Measurements from ENCODE around the gene RCAN1. TPM values are rescaled to one million over a fixed set of nuclear protein-coding genes. Genes with fewer than 3 reads are reported as not detected.

RCAN1 gene
- total RNA-seq, 1 donor from 2014 or later: 17.7 TPM

DNA sequence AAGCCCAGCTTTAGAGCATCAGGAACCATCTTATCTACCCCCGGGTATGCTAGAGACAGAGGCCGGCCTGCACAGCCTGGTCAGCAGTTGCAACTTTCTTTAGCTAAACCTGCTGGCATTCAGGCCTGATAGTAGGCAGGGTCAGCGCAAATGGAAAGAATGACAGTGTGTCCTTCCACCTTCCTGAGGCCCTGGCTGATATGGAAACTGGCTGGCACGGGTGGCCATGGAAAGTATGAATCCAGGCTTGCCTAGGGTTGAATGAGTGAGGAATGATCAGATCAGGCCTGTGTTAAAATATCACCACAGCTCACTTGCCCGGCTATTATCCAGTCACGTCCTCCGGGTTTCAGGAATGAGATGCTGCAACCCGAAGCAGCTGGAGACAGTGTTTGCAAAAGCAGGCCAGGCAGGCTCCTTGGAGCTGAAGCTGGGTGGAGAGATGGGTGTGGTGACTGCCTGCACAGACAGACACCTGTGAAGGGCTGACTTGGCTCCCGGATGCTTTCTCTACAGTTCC, 34.7 kb downstream of the RCAN1 start:
- Mint-ChIP-seq H3K4me3 (ENCODE audit: unreplicated experiment) (no peak overlapping the region), H3K36me3 (ENCODE audit: unreplicated experiment) (no peaks in the 10 kb centered on the region), H3K4me1 (ENCODE audit: low read depth, unreplicated experiment) (peaks cover 12% of the 10 kb centered on the region), H3K27ac (ENCODE audit: unreplicated experiment) (no peak overlapping the region), H3K27me3 (ENCODE audit: unreplicated experiment) (peaks cover 4% of the 10 kb centered on the region), H3K9me3 (ENCODE audit: unreplicated experiment) (peaks cover 9% of the 10 kb centered on the region)
- TF ChIP-seq, protein P1, sequence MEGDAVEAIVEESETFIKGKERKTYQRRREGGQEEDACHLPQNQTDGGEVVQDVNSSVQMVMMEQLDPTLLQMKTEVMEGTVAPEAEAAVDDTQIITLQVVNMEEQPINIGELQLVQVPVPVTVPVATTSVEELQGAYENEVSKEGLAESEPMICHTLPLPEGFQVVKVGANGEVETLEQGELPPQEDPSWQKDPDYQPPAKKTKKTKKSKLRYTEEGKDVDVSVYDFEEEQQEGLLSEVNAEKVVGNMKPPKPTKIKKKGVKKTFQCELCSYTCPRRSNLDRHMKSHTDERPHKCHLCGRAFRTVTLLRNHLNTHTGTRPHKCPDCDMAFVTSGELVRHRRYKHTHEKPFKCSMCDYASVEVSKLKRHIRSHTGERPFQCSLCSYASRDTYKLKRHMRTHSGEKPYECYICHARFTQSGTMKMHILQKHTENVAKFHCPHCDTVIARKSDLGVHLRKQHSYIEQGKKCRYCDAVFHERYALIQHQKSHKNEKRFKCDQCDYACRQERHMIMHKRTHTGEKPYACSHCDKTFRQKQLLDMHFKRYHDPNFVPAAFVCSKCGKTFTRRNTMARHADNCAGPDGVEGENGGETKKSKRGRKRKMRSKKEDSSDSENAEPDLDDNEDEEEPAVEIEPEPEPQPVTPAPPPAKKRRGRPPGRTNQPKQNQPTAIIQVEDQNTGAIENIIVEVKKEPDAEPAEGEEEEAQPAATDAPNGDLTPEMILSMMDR (IDR thresholded peaks at IDR 0.05; ENCODE audit: partially characterized antibody, unreplicated experiment): no peak
- no peak for DNase-seq

DNA sequence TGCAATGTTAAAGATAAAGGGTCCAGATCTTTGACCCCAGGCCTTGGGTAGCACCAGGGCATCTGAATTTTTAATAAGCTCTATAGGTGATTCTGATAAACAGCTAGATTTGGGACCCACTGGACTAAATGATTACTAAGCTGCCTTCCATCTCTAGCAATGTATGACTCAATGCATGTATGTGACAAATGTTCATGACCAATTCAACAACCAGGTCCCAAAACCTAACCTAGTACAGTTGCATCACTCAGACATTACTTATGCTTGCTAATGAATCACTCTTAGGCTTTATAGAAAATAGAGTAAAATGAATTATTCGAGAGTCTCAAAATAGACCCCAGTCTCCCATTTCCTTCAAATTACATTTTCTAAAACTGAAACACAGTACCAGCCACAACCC, 35.5 kb downstream of the RCAN1 start:
- H3K27me3 Mint-ChIP-seq (ENCODE audit: unreplicated experiment): peaks cover 4% of the 10 kb centered on the region

DNA sequence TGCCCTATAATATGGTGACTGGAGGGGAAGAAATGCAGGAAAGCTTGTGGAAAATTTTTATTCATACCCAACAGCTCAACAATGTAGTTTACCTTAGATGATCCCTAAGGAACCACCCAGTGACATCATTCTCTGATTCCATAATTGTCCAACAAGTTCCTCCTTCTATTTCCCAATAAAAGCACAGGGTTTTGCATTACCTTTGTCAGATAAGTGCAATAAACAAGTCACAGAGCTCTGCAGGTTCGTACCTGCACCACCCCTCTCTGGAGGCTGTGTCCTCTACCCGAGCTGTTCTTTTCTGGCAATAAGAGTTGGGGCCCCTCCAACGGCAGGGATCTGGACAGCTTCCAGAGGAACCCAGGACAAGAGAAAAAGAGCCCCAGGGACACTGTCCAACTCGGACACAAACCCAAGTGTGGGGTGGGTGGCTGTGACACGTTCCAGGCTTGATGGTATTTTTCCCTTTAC, 38.8 kb downstream of the RCAN1 start:
- Mint-ChIP-seq H3K27me3 (ENCODE audit: unreplicated experiment) (no peaks in the 10 kb centered on the region), H3K4me3 (ENCODE audit: unreplicated experiment) (no peak overlapping the region), H3K4me1 (ENCODE audit: low read depth, unreplicated experiment) (no peaks in the 10 kb centered on the region), H3K27ac (ENCODE audit: unreplicated experiment) (no peak overlapping the region), H3K36me3 (ENCODE audit: unreplicated experiment) (no peaks in the 10 kb centered on the region), H3K9me3 (ENCODE audit: unreplicated experiment) (no peaks in the 10 kb centered on the region)
- TF ChIP-seq, protein P1 (IDR thresholded peaks at IDR 0.05; ENCODE audit: partially characterized antibody, unreplicated experiment): no peak
- DNase-seq: no peak

More for the DNA sequence above, 35.5 kb downstream of the RCAN1 start:
- Mint-ChIP-seq H3K9me3 (ENCODE audit: unreplicated experiment) (peaks cover 9% of the 10 kb centered on the region), H3K36me3 (ENCODE audit: unreplicated experiment) (no peaks in the 10 kb centered on the region), H3K4me1 (ENCODE audit: low read depth, unreplicated experiment) (peaks cover 12% of the 10 kb centered on the region), H3K4me3 (ENCODE audit: unreplicated experiment) (no peak overlapping the region), H3K27ac (ENCODE audit: unreplicated experiment) (no peak overlapping the region)
- TF ChIP-seq, protein P1 (IDR thresholded peaks at IDR 0.05; ENCODE audit: partially characterized antibody, unreplicated experiment): no peak
- no peak for DNase-seq

DNA sequence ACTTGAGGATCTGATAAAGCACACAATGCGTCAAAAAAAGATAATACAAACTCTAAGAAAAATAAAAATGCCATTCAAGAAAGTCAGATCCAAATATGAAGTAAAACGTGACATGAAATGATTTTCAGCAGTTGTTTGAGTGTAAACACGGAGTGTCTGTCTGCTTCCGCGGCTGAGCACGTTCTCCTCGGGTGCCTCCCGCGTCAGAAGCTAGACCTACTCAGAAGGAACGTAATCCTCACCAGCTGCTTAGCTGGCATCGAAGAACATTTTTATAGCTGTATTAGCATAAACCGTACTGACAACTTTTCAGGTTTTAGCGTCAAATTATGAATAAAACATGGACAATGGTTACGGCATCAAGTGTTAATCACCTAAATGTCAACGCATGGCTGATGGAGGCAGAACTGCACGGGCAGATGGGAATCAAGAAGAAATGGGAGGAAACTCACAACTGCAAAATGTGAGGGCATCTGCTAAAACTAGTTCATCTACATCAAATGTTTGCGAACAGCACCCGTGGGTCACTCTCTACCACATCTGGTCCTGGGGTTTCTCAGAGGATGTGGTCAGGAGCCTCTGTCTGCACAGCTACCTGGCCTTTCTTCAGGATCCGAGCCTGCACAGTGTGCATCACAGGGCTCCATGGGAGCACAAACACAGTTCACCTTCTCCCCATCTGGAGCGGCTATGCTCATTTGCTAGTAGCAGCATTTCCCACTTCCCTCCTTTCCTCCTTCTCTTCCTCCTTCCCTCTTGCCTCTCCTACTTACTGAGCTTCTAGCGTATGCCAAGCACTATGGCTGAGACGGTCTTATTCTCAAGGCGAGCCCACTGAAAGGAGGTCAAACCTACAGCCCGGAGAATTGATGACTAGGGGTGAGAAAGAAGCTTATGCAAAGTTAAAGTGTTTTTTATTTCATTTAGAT, 40.0 kb downstream of the RCAN1 start:
- Mint-ChIP-seq H3K36me3 (ENCODE audit: unreplicated experiment) (no peaks in the 10 kb centered on the region), H3K4me1 (ENCODE audit: low read depth, unreplicated experiment) (no peaks in the 10 kb centered on the region), H3K9me3 (ENCODE audit: unreplicated experiment) (no peaks in the 10 kb centered on the region), H3K4me3 (ENCODE audit: unreplicated experiment) (no peak overlapping the region), H3K27me3 (ENCODE audit: unreplicated experiment) (no peaks in the 10 kb centered on the region), H3K27ac (ENCODE audit: unreplicated experiment) (no peak overlapping the region)
- TF ChIP-seq, protein P1 (IDR thresholded peaks at IDR 0.05; ENCODE audit: partially characterized antibody, unreplicated experiment): no peak
- DNase-seq: no peak

DNA sequence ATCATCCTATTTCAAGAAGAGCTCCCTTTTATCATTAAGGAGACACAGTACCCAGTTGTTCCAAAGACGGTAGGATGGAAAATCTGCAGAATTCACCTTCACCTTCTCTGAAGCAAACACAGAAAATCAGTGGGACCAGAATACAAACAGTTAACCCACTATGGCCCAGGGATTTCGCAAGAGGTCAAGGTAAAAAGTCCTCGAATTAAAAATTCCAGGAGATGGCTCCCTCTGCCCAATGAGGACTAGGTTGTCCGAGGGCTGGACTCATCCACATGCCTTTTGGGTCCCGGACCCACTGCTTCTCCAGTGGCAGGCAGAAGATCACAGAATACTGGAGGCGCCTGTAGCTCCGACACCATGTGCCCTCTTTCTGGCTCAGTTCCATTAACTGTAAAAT, 42.9 kb downstream of the RCAN1 start:
- H3K36me3 Mint-ChIP-seq (ENCODE audit: unreplicated experiment): no peaks in the 10 kb centered on the region
- no peak for DNase-seq
- H3K4me3 Mint-ChIP-seq (ENCODE audit: unreplicated experiment): no peak overlapping the region
- TF ChIP-seq, protein P1 (IDR thresholded peaks at IDR 0.05; ENCODE audit: partially characterized antibody, unreplicated experiment): no peak
- no peaks in the 10 kb centered on the region for H3K9me3 Mint-ChIP-seq (ENCODE audit: unreplicated experiment)
- no peaks in the 10 kb centered on the region for H3K27me3 Mint-ChIP-seq (ENCODE audit: unreplicated experiment)
- no peak overlapping the region for H3K27ac Mint-ChIP-seq (ENCODE audit: unreplicated experiment)
- no peaks in the 10 kb centered on the region for H3K4me1 Mint-ChIP-seq (ENCODE audit: low read depth, unreplicated experiment)

All from glutamatergic neuron (in vitro differentiated cells).